GM12873 (cell line): Measurements from ENCODE around the gene BPGM.

Source experiments
- TF ChIP-seq, protein P1 (sequence below): IDR thresholded peaks from 2 replicates; pipeline ENCODE4 v1.5.1; 2012; ENCODE audit warnings: low read depth, mild to moderate bottlenecking, moderate library complexity, low read length, control low read depth; ENCODE audit not compliant: insufficient read depth; ENCODE audit errors: missing control alignments

Gene BPGM

GRCh38 chr7:134623193-134623592, 23.5 kb upstream of the BPGM start:
- TF ChIP-seq, protein P1, sequence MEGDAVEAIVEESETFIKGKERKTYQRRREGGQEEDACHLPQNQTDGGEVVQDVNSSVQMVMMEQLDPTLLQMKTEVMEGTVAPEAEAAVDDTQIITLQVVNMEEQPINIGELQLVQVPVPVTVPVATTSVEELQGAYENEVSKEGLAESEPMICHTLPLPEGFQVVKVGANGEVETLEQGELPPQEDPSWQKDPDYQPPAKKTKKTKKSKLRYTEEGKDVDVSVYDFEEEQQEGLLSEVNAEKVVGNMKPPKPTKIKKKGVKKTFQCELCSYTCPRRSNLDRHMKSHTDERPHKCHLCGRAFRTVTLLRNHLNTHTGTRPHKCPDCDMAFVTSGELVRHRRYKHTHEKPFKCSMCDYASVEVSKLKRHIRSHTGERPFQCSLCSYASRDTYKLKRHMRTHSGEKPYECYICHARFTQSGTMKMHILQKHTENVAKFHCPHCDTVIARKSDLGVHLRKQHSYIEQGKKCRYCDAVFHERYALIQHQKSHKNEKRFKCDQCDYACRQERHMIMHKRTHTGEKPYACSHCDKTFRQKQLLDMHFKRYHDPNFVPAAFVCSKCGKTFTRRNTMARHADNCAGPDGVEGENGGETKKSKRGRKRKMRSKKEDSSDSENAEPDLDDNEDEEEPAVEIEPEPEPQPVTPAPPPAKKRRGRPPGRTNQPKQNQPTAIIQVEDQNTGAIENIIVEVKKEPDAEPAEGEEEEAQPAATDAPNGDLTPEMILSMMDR: no peak

- TF ChIP-seq, protein P1: no peak
These were observed 21.1 kb upstream of the BPGM start for GRCh38 chr7:134625550-134625949.

DNA sequence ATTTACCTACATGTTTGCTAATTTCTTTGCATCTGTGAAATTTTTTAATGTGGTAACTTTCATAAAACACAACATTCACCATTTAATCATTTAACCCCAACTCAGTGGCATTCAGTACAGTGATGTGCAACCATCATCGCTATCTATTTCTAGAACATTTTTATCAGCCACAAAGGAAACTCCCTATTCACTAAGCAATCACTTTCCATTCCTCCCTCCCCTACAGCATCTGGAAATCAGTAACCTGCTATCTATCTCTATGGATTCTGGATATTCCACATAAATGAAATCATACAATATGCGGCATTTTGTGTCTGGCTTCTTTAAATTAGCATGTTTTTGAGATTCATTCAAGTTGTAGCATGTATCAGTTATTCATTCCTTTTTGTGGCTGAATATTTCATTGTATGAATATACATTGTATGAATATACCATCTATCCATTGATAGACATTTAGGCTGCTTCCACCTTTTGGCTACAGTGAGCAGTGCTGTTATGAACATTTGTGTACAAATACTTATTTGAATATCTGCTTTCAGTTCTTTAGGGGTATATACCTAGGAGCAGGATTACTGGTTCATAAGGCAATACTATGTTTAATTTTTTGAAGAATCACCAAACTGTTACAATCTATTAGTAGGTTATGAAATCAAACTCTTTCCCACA, 19.4 kb upstream of the BPGM start:
- TF ChIP-seq, protein P1: no peak

GRCh38 chr7:134627775-134628153, 18.9 kb upstream of the BPGM start:
- TF ChIP-seq, protein P1: no peak

- TF ChIP-seq, protein P1: no peak
These were observed 17.2 kb upstream of the BPGM start for GRCh38 chr7:134629445-134629844.

- TF ChIP-seq, protein P1: no peak
These were observed 16.4 kb upstream of the BPGM start for GRCh38 chr7:134630237-134630636.

GRCh38 chr7:134630893-134631292, 15.8 kb upstream of the BPGM start:
- TF ChIP-seq, protein P1: no peak
